DMS153 treated with DMSO at 0.1 percent for 48 hours (cell line): Measurements from ENCODE around the gene TMEM41A.

Source experiments
- DNase-seq: peaks from one replicate; lab custom pipeline; 2025; ENCODE audit not compliant: unreplicated experiment; lab: John Stamatoyannopoulos, UW

The TMEM41A gene

DNA sequence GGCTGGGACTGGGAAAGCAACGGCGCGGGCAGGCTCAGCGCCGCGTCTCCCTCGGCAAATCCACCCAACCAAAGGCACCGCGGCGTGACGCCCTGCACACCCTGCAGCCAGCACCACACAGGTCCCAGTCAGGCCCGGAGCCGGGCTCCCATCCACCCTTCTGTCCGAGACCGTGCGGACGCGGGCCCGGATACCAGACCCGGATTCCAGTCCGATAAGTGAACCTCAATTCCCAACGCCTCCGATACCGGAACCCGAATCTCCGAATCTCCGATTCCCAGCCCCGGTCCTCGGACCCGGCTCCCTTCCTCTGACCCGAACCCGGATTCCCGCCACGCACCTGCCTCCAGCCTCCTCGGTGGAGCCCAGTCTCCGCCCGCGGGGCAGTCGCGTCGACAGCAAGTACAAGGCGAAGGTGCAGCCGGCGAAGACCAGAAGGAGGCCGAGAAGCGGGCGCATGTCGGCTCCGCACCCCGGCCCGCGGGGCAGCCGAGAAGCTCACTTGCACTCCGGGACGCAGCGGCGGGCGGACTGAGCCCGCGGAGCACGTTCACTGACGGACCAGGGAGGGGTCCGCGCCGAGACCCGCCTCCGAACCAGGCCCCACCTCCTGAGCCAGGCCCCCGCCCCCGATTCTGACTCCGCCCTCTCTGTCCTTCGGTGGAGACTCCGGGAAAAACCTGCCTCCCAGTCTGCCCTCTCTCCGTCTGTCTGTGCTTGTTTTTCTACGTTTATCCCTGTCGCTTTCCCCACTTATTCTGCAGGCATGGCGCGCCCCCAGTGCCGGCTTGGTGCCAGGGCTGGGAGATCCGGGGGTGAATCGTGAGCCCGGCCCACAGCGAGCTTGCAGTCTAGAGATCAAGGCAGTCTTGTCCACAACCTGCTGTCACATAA lies at the start of gene TMEM41A:
Gene TMEM41A (minus strand): TSS at position 533 of the 894 bp plus-strand sequence. CDS start 74 bp downstream, at position 459.
- peak; percentile 81 for DNase-seq

- no peak for DNase-seq
Measured at GRCh38 chr3:185540695-185541094, 41.9 kb upstream of the TMEM41A start.

DNA sequence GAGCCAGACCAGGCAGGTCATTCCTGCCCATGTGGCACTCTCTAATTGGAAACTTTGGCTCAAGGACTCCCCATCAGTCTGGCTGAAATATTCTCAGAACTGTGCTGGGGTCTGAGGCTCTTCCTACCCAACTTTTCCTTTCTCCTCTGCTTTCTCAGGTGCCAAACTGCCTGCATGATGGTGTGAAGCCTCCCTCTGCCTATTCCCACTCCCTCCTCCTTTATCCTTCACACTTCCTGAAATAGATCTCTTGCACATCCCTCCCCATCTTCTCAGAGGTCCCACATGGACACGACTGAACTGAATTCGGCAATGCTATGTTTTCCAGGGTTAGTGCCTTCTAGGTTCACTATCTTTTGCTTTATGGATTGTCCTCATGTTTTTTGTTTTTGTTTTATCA lies 41.1 kb upstream of the TMEM41A start:
- no peak for DNase-seq

- DNase-seq = no peak
Measured at GRCh38 chr3:185537369-185537970, 38.6 kb upstream of the TMEM41A start.

DNA sequence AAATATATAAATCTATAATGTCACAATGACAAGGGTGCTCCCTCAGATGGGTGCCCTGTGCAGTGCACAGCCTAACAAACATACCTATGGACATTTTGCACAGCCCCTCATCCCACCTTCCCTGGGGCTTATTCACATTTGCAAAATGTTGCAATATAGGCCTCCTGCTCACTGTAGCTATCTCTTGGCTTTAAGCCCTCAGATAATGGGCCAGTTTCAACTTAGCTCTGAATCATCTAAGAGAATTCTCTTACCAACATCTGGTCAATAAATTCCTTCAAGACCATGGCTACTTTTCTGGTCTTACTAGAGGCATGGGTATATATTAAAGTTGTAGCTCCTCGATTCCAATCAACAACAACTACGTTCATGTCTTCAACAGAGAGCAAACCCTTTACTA lies 35.7 kb upstream of the TMEM41A start:
- no peak for DNase-seq

DNA sequence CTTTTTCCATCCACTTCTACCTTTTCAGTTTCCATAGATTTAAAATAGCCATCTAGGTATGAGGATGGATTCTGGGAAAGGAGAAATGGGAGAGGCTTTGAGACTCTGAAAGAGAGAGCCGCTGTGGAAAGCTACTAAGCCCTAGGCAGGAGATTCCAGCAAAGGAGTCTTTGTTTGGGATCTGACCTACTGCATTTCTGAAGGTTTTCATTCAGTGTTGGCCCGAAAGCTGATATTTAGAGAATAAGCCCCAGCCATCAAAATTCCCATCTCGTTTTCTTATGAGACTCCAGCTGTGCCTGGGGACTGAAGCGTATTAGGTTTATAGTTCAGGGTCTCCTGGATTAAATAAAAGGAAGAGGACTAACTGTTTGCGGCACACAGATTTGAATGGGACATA lies 34.1 kb upstream of the TMEM41A start:
- DNase-seq = no peak

DNA sequence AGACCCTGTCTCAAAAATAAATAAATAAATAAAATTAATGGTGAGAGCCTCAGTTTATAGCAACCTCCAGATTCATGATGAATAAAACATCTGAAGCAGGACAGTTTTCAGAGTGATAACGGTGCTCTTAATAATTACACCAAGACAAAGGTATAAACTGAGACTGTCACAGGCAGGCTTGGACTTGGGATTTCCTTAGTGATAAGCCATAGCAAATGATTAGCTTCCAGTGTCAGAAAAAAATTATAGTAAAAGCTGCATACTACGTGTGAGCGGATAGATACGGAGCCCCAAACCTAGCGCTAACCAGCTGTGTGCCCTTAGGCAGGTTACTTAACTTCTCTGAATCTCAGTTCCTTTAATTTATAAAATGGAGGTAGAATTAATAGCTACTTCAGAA lies 32.0 kb upstream of the TMEM41A start:
- DNase-seq = no peak

- DNase-seq = no peak
Measured at GRCh38 chr3:185528532-185528931, 29.7 kb upstream of the TMEM41A start.

DNA sequence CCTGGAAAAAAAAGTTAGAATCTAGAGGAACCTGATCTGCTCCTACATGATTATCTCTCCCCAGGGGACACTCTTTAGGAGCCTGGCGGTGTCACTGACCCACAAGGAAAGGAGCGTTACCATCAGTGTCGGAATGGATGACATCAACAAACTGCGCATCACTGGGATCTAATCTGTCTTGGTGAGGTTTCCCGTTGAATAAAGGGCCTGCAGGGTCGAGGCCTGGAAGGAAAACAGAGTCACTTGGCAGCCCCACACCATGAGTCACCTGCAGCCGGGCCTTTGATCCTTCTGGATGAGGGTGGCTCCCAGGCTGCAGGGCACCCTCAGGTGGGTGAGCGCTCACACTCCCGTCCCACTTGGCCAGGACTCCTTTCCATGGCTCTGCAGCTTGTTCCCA lies 28.5 kb upstream of the TMEM41A start:
- DNase-seq = no peak

- DNase-seq = no peak
Measured at GRCh38 chr3:185526349-185526951, 27.6 kb upstream of the TMEM41A start.

GRCh38 chr3:185521349-185522138 lies 22.7 kb upstream of the TMEM41A start:
- no peak for DNase-seq

DNA sequence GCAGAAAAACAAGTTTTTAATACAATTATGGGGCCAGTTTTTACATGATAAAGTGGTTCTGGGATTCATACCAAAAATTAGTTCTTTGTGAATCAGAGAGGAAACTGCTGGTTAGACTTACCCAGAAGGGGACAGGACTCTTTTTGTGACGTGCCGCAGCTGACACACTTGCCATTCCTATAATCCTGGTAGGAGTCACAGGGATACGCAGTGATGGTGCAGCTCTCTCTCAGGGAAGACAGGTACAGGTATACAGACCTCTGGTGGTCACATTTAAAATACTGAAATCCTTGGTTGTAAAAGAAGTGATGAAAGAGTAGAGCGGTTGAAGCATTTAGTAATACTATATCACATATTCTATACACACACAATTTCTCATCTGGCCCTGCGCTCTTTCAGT lies 20.2 kb upstream of the TMEM41A start:
- DNase-seq = no peak

DNA sequence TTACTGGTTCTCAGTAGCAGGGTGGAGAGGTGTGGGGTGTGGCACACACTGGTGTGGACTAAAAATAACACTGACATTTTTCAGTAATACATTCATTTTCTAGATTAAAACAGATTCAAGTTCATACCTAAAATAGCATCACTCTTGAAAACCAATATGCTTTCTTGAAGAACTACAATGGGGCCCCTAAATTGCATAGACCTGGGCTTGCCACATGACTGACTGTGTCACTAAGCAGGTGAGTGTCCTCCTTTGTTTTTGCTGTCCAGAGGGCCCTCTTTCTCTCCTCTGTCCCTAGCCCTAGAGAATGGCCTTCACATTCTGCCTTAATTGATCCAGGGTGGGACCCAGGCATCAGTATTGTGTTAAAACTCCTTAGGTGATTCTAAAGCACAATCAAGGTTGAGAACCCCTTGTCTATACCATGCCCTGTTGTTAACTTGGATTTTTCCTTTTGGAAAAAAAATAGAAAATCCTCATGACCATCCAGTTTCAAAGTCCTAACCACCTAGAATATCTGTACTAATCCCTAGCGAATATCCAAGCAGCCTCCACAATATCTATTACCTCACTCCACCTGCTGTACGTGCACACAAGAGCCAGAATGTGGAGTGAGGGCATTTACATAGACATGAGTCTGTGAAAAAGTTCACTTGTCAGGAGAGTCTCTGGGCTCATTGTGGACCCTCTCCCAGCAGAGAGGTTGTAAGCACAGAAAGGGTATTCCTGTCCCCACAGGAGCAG lies 18.7 kb upstream of the TMEM41A start:
- no peak for DNase-seq

- DNase-seq = no peak
Measured at GRCh38 chr3:185511711-185512110, 12.9 kb upstream of the TMEM41A start.

DNA sequence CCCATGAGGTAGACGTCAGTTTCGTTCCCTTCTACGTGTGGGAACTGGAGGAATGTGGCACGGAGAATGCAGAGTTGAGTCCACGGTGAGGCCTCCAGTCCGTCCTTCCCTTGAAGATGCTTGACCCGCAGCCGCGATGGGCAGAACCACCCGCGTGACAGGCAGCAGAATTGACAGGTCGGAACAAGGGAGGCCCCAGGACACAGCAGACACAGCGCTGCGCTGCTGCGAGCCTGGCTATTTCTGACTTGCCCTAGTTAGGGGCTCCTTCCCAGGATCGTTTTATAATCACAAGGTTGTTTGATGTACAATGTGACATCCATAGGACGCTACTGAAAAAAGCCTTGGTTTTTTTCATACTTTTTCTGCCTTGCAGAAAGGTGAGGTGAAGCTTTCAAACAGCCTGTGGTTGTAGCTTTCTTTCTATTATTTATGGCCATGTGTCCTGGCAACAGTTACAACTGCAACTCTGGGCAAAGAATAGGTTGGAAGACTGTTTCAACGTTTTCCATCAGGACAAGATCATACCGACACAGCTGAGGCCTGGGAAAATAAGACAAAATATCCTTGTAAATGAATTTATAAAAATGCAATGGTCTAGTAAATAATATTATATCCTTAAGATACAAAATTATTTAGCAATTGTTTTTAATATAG lies 9.6 kb upstream of the TMEM41A start:
- DNase-seq = no peak

- DNase-seq = no peak
Measured at GRCh38 chr3:185507883-185508282, 9.0 kb upstream of the TMEM41A start.

DNA sequence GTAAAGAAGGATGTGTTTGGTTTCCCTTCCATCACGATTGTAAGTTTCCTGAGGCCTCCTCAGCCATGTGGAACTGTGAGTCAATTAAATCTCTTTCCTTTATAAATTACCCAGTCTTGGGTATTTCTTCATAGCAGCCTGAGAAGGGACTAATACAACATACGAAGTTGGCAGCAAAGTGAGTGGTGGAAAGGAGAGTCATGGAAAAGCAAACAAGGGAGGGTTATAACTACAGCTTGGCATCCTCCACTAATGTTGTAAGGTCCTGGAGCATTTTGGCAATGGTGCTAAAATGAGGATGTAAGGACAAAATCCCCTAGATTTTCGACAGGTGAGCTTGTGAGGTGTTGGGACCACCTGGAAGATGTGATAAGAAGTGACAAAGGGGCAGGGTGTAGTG lies 5.8 kb upstream of the TMEM41A start:
- DNase-seq = no peak

DNA sequence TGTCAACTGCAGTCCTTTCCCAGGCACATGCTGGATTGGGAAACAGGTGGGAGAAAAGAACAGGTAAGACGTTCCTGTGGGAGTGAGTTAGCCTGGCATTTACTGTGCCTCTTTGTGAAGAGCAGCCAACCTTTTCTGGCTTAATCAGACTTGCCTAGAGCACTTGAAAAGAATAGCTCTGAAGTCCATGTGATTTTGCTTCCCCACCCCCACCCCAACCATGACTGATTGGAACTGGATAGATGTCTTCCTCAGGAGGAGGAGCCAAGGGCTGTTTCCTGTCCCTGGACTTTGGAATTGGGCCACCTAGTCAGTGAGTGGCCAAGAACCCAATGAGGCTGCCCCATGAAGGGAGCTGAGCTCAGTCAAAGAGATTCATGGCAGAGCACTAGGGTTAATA lies 4.7 kb upstream of the TMEM41A start:
- no peak for DNase-seq

GRCh38 chr3:185502987-185503386 lies 4.2 kb upstream of the TMEM41A start:
- DNase-seq = no peak

DNA sequence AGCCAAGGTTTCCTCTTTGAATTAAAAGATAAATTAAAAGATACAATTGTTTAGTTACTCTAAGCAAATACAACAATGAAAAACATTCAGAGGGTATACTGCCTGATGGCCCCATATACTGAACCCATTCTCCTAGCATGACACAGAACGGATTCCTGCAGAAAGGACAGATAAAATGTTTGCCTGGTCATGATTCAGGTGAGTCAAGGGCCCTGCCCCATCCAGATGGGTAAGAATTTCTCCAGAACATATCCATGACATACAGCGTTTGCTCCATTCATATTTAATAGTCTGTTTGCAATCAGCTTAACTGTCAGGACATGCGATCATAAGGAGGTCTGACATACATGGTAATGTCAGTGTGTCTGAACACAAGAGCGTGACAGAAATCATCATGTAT lies 8.6 kb downstream of the TMEM41A start:
- DNase-seq = no peak
